Keratinocyte (primary cell): Measurements from ENCODE around the gene TTC3. TPM values are rescaled to one million over a fixed set of nuclear protein-coding genes. Genes with fewer than 3 reads are reported as not detected.

Source experiments
- DNase-seq: peaks from one replicate; pipeline ENCODE4 v3.0.0-alpha.2; 2011; ENCODE audit warnings: low read depth, missing footprints, low spot score
- FAIRE-seq: peaks from 2 replicates; lab custom pipeline; 2011; peaks lifted over from hg19 to GRCh38; lab: Jason Lieb, UNC
- H2AFZ ChIP-seq: 2 replicates; pipeline ENCODE4 v1.6.0; 2012; ENCODE audit warnings: low read length, control low read depth, inconsistent platforms; ENCODE audit not compliant: control insufficient read depth
- H3K27ac ChIP-seq: 2 replicates; pipeline ENCODE4 v1.5.1; 2011; ENCODE audit warnings: low read length; ENCODE audit not compliant: control insufficient read depth, insufficient read depth
- H3K27me3 ChIP-seq: 3 replicates; pipeline ENCODE4 v1.6.0; 2011; ENCODE audit warnings: low read length; ENCODE audit not compliant: control insufficient read depth, insufficient read depth; ENCODE audit errors: extremely low read depth
- H3K36me3 ChIP-seq, 2 experiments: 2 replicates in 1 of 2; 3 replicates in 1 of 2; pipeline ENCODE4 v1.5.1; 2011; ENCODE audit warnings: low read length in 2 of 2, mild to moderate bottlenecking in 1 of 2; ENCODE audit not compliant: control insufficient read depth in 2 of 2, insufficient read depth in 2 of 2; ENCODE audit errors: extremely low read depth in 1 of 2
- H3K4me1 ChIP-seq: 3 replicates; pipeline ENCODE4 v1.5.1; 2011; ENCODE audit warnings: low read length; ENCODE audit not compliant: control insufficient read depth, insufficient read depth; ENCODE audit errors: extremely low read depth
- H3K4me2 ChIP-seq: 3 replicates; pipeline ENCODE4 v1.6.0; 2011; ENCODE audit warnings: low read depth, low read length; ENCODE audit not compliant: control insufficient read depth, insufficient read depth; ENCODE audit errors: extremely low read depth
- H3K4me3 ChIP-seq, 3 experiments: fragments of 200-600 bp in 1 of 3; sonication (generic) in 1 of 3; 2 replicates in 2 of 3; 3 replicates in 1 of 3; pipeline ENCODE4 v1.5.1; 2011 to 2016; ENCODE audit warnings: low read length in 3 of 3, mild to moderate bottlenecking in 3 of 3, control low read depth in 2 of 3, inconsistent platforms in 1 of 3, low read depth in 1 of 3, mixed read lengths in 1 of 3, mixed run types in 1 of 3, moderate library complexity in 1 of 3; ENCODE audit not compliant: control insufficient read depth in 2 of 3, insufficient read depth in 2 of 3; ENCODE audit errors: extremely low read depth in 1 of 3
- H3K79me2 ChIP-seq: 2 replicates; pipeline ENCODE4 v1.6.0; 2012; ENCODE audit warnings: low read length; ENCODE audit not compliant: control insufficient read depth, insufficient read depth
- H3K9ac ChIP-seq: 3 replicates; pipeline ENCODE4 v1.6.0; 2011; ENCODE audit warnings: low read length; ENCODE audit not compliant: control insufficient read depth, insufficient read depth; ENCODE audit errors: extremely low read depth
- H3K9me1 ChIP-seq: 3 replicates; pipeline ENCODE4 v1.6.0; 2011; ENCODE audit warnings: low read length; ENCODE audit not compliant: control insufficient read depth, insufficient read depth; ENCODE audit errors: extremely low read depth
- H3K9me3 ChIP-seq: 2 replicates; pipeline ENCODE4 v1.5.1; 2012; ENCODE audit warnings: low read depth, low read length; ENCODE audit not compliant: control insufficient read depth
- H4K20me1 ChIP-seq: 3 replicates; pipeline ENCODE4 v1.6.0; 2011; ENCODE audit warnings: low read length; ENCODE audit not compliant: control insufficient read depth, insufficient read depth; ENCODE audit errors: extremely low read depth
- EZH2 ChIP-seq: IDR thresholded peaks from one replicate; pipeline ENCODE4 v1.6.1; 2012; ENCODE audit warnings: inconsistent platforms, mild to moderate bottlenecking, low read length, moderate library complexity
- dilution Hi-C: fragments of 300-500 bp; cut with MboI; formaldehyde crosslinking; loops from one replicate; pipeline ENCODE4 v1.7.0; 2020; ENCODE audit warnings: low sequenced_read_pairs; ENCODE audit not compliant: extremely low pct_ligation_motif_present
- polyA plus RNA-seq, 5 experiments: library from polyadenylated mRNA; depleted of rRNA in 3 of 5; stranded (reverse) in 3 of 5; stranded (forward) in 1 of 5; unstranded in 1 of 5; fragments of >200 nt; gene quantifications; 1 replicate in 1 of 5; 2 replicates in 3 of 5; 3 replicates in 1 of 5; pipeline versions ENCODE4 v1.2.1 to v1.2.3, GENCODE V29; 2011 to 2012; ENCODE audit warnings: missing spikeins in 2 of 5, low read depth in 1 of 5, low replicate concordance in 1 of 5
- TF ChIP-seq, protein P1 (sequence below), 3 experiments: IDR thresholded peaks in 1 of 3; conservative IDR thresholded peaks in 1 of 3; optimal IDR thresholded peaks in 1 of 3; 2 replicates in 2 of 3; 3 replicates in 1 of 3; pipeline versions ENCODE3 to v1.5.1; 2011; ENCODE audit warnings: low read length in 3 of 3, mild to moderate bottlenecking in 3 of 3, moderate library complexity in 2 of 3, control low read depth in 1 of 3, inconsistent platforms in 1 of 3; ENCODE audit not compliant: insufficient read depth in 2 of 3; ENCODE audit errors: extremely low read depth in 1 of 3

Gene TTC3
- polyA plus RNA-seq, 1 donor (not counting 4 experiments of a cell fraction or from before 2014, with no cell fraction given): 38.5 TPM

DNA sequence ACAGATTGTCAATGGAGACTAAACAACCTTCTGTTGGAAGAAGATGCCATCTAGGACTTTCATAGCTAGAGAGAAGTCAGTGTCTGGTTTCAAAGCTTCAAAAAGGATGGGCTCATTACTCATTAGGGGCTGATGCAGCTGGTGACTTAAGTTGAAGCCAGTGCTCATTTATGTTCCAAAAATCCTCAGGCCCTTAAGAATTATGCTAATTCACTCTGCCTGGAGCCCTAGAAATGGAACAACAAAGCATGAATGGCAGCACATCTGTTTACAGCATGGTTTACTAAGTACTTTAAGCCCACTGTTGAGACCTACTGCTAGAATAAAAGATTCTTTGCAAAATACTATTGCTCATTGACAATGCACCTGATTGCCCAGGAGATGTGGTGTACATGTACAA lies 63.7 kb downstream of the TTC3 start:
- Histone ChIP-seq H3K9me3 (no peaks in the 10 kb centered on the region), H2AFZ (no peak overlapping the region), H3K9me1 (no peaks in the 10 kb centered on the region), H3K27me3 (no peaks in the 10 kb centered on the region), H3K4me3 (no peak overlapping the region), H4K20me1 (no peaks in the 10 kb centered on the region), H3K36me3 (peaks cover 8 to 18% of the 10 kb centered on the region in 2 experiments), H3K79me2 (no peaks in the 10 kb centered on the region), H3K4me1 (no peaks in the 10 kb centered on the region), H3K4me2 (no peak overlapping the region), H3K9ac (no peak overlapping the region), H3K27ac (no peak overlapping the region)
- dilution Hi-C loops: no loop called here
- no peak for DNase-seq
- TF ChIP-seq, protein P1, sequence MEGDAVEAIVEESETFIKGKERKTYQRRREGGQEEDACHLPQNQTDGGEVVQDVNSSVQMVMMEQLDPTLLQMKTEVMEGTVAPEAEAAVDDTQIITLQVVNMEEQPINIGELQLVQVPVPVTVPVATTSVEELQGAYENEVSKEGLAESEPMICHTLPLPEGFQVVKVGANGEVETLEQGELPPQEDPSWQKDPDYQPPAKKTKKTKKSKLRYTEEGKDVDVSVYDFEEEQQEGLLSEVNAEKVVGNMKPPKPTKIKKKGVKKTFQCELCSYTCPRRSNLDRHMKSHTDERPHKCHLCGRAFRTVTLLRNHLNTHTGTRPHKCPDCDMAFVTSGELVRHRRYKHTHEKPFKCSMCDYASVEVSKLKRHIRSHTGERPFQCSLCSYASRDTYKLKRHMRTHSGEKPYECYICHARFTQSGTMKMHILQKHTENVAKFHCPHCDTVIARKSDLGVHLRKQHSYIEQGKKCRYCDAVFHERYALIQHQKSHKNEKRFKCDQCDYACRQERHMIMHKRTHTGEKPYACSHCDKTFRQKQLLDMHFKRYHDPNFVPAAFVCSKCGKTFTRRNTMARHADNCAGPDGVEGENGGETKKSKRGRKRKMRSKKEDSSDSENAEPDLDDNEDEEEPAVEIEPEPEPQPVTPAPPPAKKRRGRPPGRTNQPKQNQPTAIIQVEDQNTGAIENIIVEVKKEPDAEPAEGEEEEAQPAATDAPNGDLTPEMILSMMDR (optimal IDR thresholded peaks at IDR 0.05 in 1 of 3, IDR thresholded peaks at IDR 0.05 in 1 of 3, conservative IDR thresholded peaks at IDR 0.05 in 1 of 3; ENCODE audit: extremely low read depth in 1 of 3, insufficient read depth in 2 of 3, low read length in 3 of 3): no peak
- TF ChIP-seq EZH2: no peak
- no peak for FAIRE-seq

GRCh38 chr21:37139154-37139553 lies 66.1 kb downstream of the TTC3 start:
- no peaks in the 10 kb centered on the region for H3K4me1 ChIP-seq
- peaks cover 4 to 14% of the 10 kb centered on the region in 2 experiments for H3K36me3 ChIP-seq
- TF ChIP-seq EZH2: no peak
- TF ChIP-seq, protein P1 (optimal IDR thresholded peaks at IDR 0.05 in 1 of 3, IDR thresholded peaks at IDR 0.05 in 1 of 3, conservative IDR thresholded peaks at IDR 0.05 in 1 of 3; ENCODE audit: extremely low read depth in 1 of 3, insufficient read depth in 2 of 3, low read length in 3 of 3): no peak
- no peak overlapping the region for H3K4me2 ChIP-seq
- no peak for FAIRE-seq
- H3K79me2 ChIP-seq: no peaks in the 10 kb centered on the region
- H3K27me3 ChIP-seq: no peaks in the 10 kb centered on the region
- dilution Hi-C loops: no loop called here
- H3K9me3 ChIP-seq: no peaks in the 10 kb centered on the region
- no peak overlapping the region for H3K9ac ChIP-seq
- H3K27ac ChIP-seq: no peak overlapping the region
- H3K9me1 ChIP-seq: no peaks in the 10 kb centered on the region
- DNase-seq: no peak
- no peaks in the 10 kb centered on the region for H4K20me1 ChIP-seq
- H3K4me3 ChIP-seq: no peak overlapping the region
- no peak overlapping the region for H2AFZ ChIP-seq
